ENCODE data around the gene PIP5K1A. TPM values are rescaled to one million over a fixed set of nuclear protein-coding genes. Genes with fewer than 3 reads are reported as not detected.

The PIP5K1A gene
- total RNA-seq, 4 donors from 2014 or later = 46.7 to 78.2 (median 59.4) TPM

DNA sequence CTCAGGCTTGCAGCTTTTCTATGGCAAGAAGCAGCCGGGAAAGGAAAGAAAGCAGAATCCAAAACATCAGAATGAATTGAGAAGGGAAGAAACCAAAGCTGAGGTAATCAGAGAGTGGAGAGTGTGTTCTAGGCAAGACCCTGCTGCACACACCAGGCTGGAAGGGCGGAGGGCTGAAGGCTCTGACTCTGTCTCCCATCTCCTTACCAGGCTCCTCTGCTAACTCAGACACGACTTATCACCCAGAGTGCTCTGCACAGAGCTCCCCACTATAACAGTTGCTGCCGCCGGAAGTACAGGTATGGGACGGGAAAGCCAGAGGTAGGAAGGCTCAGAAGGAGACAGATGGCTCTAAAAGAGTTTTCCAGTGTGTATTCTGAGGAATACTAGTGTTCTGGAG, 31.2 kb upstream of the PIP5K1A start:
- no peaks in the 10 kb centered on the region for H3K27me3 ChIP-seq
- H3K4me1 ChIP-seq = peaks cover 6 to 25% (median 20%) of the 10 kb centered on the region in 4 donors
- intact Hi-C loops (cut with DNase I; ENCODE audit: low total_unique reads) (no loop called here), in situ Hi-C loops (cut with MboI; ENCODE audit: low pct_ligation_motif_present in 1 of 4, low pct_unique_long_range_greater_than_20kb in 1 of 4, low sequenced_read_pairs in 3 of 4) (loop anchor here in 1 of 4 donors (25.0 kb wide), 1 partner anchor 130 kb away; the partner anchor contains the start of genes BNIPL and C1orf56)
- no peaks in the 10 kb centered on the region for H3K9me3 ChIP-seq
- WGBS, 2 donors (ENCODE audit: low coverage in 1 of 2) = 87 to 89% methylated on average over 3 to 6 of the region's 6 CpGs
- peaks cover 0 to 10% (median 0%) of the 10 kb centered on the region in 4 donors for H3K36me3 ChIP-seq
- DNase-seq = no peak
- H3K4me3 ChIP-seq = peak overlapping the region in 1 of 4 donors; percentile 86
- no peak overlapping the region for H3K27ac ChIP-seq
- TF ChIP-seq POLR2A (IDR thresholded peaks at IDR 0.05) (no peak), EP300 (IDR thresholded peaks at IDR 0.05; ENCODE audit: low read depth) (no peak), POLR2AphosphoS5 (IDR thresholded peaks at IDR 0.05) (no peak), CTCF (IDR thresholded peaks at IDR 0.05) (no peak)

GRCh38 chr1:151171190-151171589, 27.2 kb upstream of the PIP5K1A start:
- TF ChIP-seq POLR2A (IDR thresholded peaks at IDR 0.05) (no peak), POLR2AphosphoS5 (IDR thresholded peaks at IDR 0.05) (no peak), EP300 (IDR thresholded peaks at IDR 0.05; ENCODE audit: low read depth) (no peak), CTCF (IDR thresholded peaks at IDR 0.05) (no peak)
- Histone ChIP-seq H3K27me3 (no peaks in the 10 kb centered on the region), H3K27ac (no peak overlapping the region), H3K4me3 (no peak overlapping the region), H3K36me3 (peaks cover 0 to 18% (median 4%) of the 10 kb centered on the region in 4 donors), H3K9me3 (no peaks in the 10 kb centered on the region), H3K4me1 (peaks cover 6 to 13% (median 9%) of the 10 kb centered on the region in 4 donors)
- 83 to 92% methylated on average over 4 to 5 of the region's 5 CpGs for WGBS, 2 donors (ENCODE audit: low coverage in 1 of 2)
- intact Hi-C loops (cut with DNase I; ENCODE audit: low total_unique reads) (no loop called here), in situ Hi-C loops (cut with MboI; ENCODE audit: low pct_ligation_motif_present in 1 of 4, low pct_unique_long_range_greater_than_20kb in 1 of 4, low sequenced_read_pairs in 3 of 4) (loop anchor here in 1 of 4 donors (25.0 kb wide), 1 partner anchor 134 kb away; the partner anchor contains the start of genes BNIPL and C1orf56)
- DNase-seq = no peak

DNA sequence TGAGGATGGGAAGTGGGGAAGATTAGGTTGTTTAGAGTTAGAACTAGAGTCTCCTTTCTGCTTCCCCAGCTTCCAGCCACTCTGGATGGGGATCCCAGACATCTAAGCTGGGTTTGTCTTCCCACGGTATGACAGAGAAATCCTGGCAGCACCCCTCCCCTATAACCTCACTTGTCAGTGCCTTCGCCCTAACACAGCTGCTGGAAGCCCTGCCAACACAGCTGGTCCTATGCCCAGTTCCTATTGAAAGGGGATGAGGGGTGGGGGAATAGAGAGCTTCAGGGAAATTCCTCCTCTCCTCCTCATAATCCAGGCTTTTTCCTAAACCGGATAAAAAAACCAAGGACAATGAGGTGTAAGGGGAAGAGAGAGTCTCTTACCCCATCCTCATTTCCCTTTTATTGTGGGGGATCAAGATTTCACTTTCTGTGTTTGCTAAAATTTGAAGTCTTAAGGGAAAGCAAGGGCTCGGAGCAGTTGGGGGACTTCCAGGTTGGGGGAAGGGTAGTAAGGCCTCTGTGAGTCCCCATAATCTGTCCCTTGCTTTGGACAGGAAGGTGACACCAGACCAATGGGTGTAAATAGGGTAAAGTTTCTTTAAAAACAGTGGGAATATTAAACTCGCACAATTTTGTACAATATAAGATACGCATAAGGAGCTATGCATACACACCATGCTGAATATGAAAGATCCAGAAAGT, 23.2 kb upstream of the PIP5K1A start:
- in situ Hi-C loops (cut with MboI; ENCODE audit: low pct_ligation_motif_present in 1 of 4, low pct_unique_long_range_greater_than_20kb in 1 of 4, low sequenced_read_pairs in 3 of 4) = no loop called here
- Histone ChIP-seq H3K27ac (no peak overlapping the region), H3K9me3 (no peaks in the 10 kb centered on the region), H3K4me1 (no peaks in the 10 kb centered on the region), H3K27me3 (no peaks in the 10 kb centered on the region), H3K36me3 (peaks cover 0 to 44% (median 22%) of the 10 kb centered on the region in 4 donors), H3K4me3 (no peak overlapping the region)
- 72 to 86% methylated on average over 3 to 6 of the region's 6 CpGs for WGBS, 2 donors (ENCODE audit: low coverage in 1 of 2)
- intact Hi-C loops (cut with DNase I; ENCODE audit: low total_unique reads) = no loop called here
- no peak for DNase-seq
- TF ChIP-seq EP300 (IDR thresholded peaks at IDR 0.05; ENCODE audit: low read depth) (no peak), POLR2A (IDR thresholded peaks at IDR 0.05) (no peak)

GRCh38 chr1:151175863-151176262, 22.5 kb upstream of the PIP5K1A start, which contains the start of gene TMOD4:
TMOD4 (minus strand) TSS chr1:151175981; CDS start chr1:151174875, 1,106 bp downstream.
- TF ChIP-seq CTCF (IDR thresholded peaks at IDR 0.05) (peak in 4 of 5 experiments; percentile 18 to 38 (median 35)), EP300 (IDR thresholded peaks at IDR 0.05; ENCODE audit: low read depth) (no peak), POLR2AphosphoS5 (IDR thresholded peaks at IDR 0.05) (no peak), POLR2A (IDR thresholded peaks at IDR 0.05) (no peak)
- no peak within 1 kb of the TSS for H3K4me3 ChIP-seq
- H3K27ac ChIP-seq = no peak within 1 kb of the TSS
- DNase-seq = no peak
- peaks cover 0 to 49% (median 24%) of the 10 kb centered on the region in 4 donors for H3K36me3 ChIP-seq
- no peaks in the 10 kb centered on the region for H3K4me1 ChIP-seq
- intact Hi-C loops (cut with DNase I; ENCODE audit: low total_unique reads) = no loop called here
- H3K9me3 ChIP-seq = no peaks in the 10 kb centered on the region
- H3K27me3 ChIP-seq = no peaks in the 10 kb centered on the region
- in situ Hi-C loops (cut with MboI; ENCODE audit: low pct_ligation_motif_present in 1 of 4, low pct_unique_long_range_greater_than_20kb in 1 of 4, low sequenced_read_pairs in 3 of 4) = no loop called here
- 25 to 67% methylated on average over 1 to 4 of the region's 4 CpGs for WGBS, 2 donors (ENCODE audit: low coverage in 1 of 2)
